K562 (cell line): ENCODE data around the gene ZNF138. TPM values are rescaled to one million over a fixed set of nuclear protein-coding genes. Genes with fewer than 3 reads are reported as not detected.

Source experiments
- ARHGAP35 ChIP-seq: fragments of 450-650 bp; IDR thresholded peaks from 2 replicates; pipeline ENCODE4 v1.6.1; 2018; ENCODE audit not compliant: partially characterized antibody
- CAMTA2 ChIP-seq: fragments of 250-450 bp; sonication (Bioruptor Pico); conservative IDR thresholded peaks from 2 replicates; pipeline ENCODE4 v1.5.1; 2022
- CEBPZ ChIP-seq: fragments of 150-350 bp; IDR thresholded peaks from 2 replicates; pipeline ENCODE4 v1.6.1; 2014; ENCODE audit warnings: low read depth, mild to moderate bottlenecking, low read length, borderline replicate concordance
- FOXJ2 ChIP-seq: fragments of 200-800 bp; sonication (Bioruptor generic); IDR thresholded peaks from 2 replicates; pipeline ENCODE4 v1.6.1; 2016; ENCODE audit warnings: missing genetic modification characterization, missing compliant biosample characterization
- JUNB ChIP-seq: fragments of 450-650 bp; formaldehyde crosslinking; conservative IDR thresholded peaks from 2 replicates; pipeline ENCODE4 v1.4.0; 2020; ENCODE audit warnings: mild to moderate bottlenecking
- KAT7 ChIP-seq: sonication (generic); formaldehyde crosslinking; IDR thresholded peaks from 2 replicates; pipeline ENCODE4 v1.8.0; 2022; ENCODE audit warnings: missing genetic modification reagents, mild to moderate bottlenecking, borderline replicate concordance
- MAFK ChIP-seq: IDR thresholded peaks from 2 replicates; pipeline ENCODE4 v1.6.1; 2011; ENCODE audit warnings: low read length, improper control_type of control experiment
- MYC ChIP-seq, 2 experiments: fragments of 250-450 bp in 1 of 2; sonication (Bioruptor Pico) in 1 of 2; IDR thresholded peaks; 2 replicates each; pipeline versions ENCODE4 v1.5.1 to v1.6.1; 2012 to 2021; ENCODE audit warnings: low read depth in 2 of 2, borderline replicate concordance in 1 of 2, improper control_type of control experiment in 1 of 2, low read length in 1 of 2, mild to moderate bottlenecking in 1 of 2, moderate library complexity in 1 of 2
- PHF21A ChIP-seq: fragments of 450-650 bp; IDR thresholded peaks from 2 replicates; pipeline ENCODE4 v1.6.1; 2017; ENCODE audit warnings: low read depth, borderline replicate concordance
- SLC30A9 ChIP-seq: fragments of 250-450 bp; sonication (Bioruptor Pico); IDR thresholded peaks from 2 replicates; pipeline ENCODE4 v1.8.0; 2022; ENCODE audit warnings: mild to moderate bottlenecking, moderate library complexity
- SMARCA4 ChIP-seq: fragments of 450-650 bp; IDR thresholded peaks from 2 replicates; pipeline ENCODE4 v1.6.1; 2016
- SRSF7 ChIP-seq: fragments of 200-400 bp; formaldehyde crosslinking; optimal IDR thresholded peaks from 2 replicates; pipeline ENCODE3; 2017; ENCODE audit warnings: mild to moderate bottlenecking, low read depth, low read length
- TAF1 ChIP-seq: IDR thresholded peaks from 2 replicates; pipeline ENCODE4 v1.6.1; 2011; ENCODE audit warnings: mild to moderate bottlenecking, low read length, moderate library complexity; ENCODE audit not compliant: insufficient read depth, control insufficient read depth, severe bottlenecking; ENCODE audit errors: extremely low read depth
- TCF3 ChIP-seq: sonication (generic); formaldehyde crosslinking; IDR thresholded peaks from 2 replicates; pipeline ENCODE4 v1.4.0; 2020; ENCODE audit warnings: mild to moderate bottlenecking, missing genetic modification reagents
- TSHZ1 ChIP-seq: fragments of 250-450 bp; sonication (Bioruptor Pico); IDR thresholded peaks from 2 replicates; pipeline ENCODE4 v1.4.0; 2020; ENCODE audit warnings: mild to moderate bottlenecking, moderate library complexity
- ZFP1 ChIP-seq: fragments of 450-650 bp; formaldehyde crosslinking; IDR thresholded peaks from 2 replicates; pipeline ENCODE4 v1.4.0; 2020; ENCODE audit warnings: mild to moderate bottlenecking, mixed read lengths
- ZNF395 ChIP-seq: fragments of 200-800 bp; sonication (Bioruptor generic); IDR thresholded peaks from 2 replicates; pipeline ENCODE4 v1.6.1; 2017; ENCODE audit warnings: missing genetic modification characterization, missing compliant biosample characterization
- ZNF717 ChIP-seq: fragments of 250-450 bp; sonication (Bioruptor Pico); IDR thresholded peaks from 2 replicates; pipeline ENCODE4 v1.5.0; 2021
- polyA plus RNA-seq, 8 experiments: library from polyadenylated mRNA; depleted of rRNA in 4 of 8; stranded (reverse) in 5 of 8; unstranded in 3 of 8; fragments of >200 nt; fragmentation: Nextera tagmentation in 2 of 8; fragmentation: Illumina TruSeq in 1 of 8; extraction: Ambion mirVana in 2 of 8; extraction: Trizol in 1 of 8; gene quantifications; 2 replicates each; pipeline versions ENCODE4 v1.2.1 to v1.2.3, GENCODE V29; 2011 to 2014; ENCODE audit warnings: inconsistent platforms in 1 of 8, missing spikeins in 1 of 8
- total RNA-seq, 7 experiments: library from RNA; depleted of rRNA in 6 of 7; stranded (reverse); fragments of >200 nt in 6 of 7; fragmentation: Illumina TruSeq in 2 of 7; extraction: Trizol in 2 of 7; gene quantifications; 2 replicates each; pipeline versions ENCODE4 v1.2.1 to v1.2.3, GENCODE V29; 2011 to 2021; ENCODE audit warnings: low replicate concordance in 1 of 7

The ZNF138 gene
- total and polyA plus RNA-seq, 9 of the 15 experiments (the other 6 are each of a cell fraction or from before 2014, with no cell fraction given) = 14.6 to 34.9 (median 22.6) TPM

GRCh38 chr7:64849250-64849923 lies 55.2 kb downstream of the ZNF138 start (continued):
- no peak for TF ChIP-seq SRSF7
- TF ChIP-seq SMARCA4 = 0 out of 2 replicates have a peak, but pooled peaks have one; percentile 31
- no peak for TF ChIP-seq JUNB (CRISPR knock-in tag)
- TF ChIP-seq SLC30A9 (CRISPR knock-in tag) = no peak
- TF ChIP-seq FOXJ2 (tag) = no peak
- no peak for TF ChIP-seq ARHGAP35
- TF ChIP-seq ZNF395 = no peak
- no peak for TF ChIP-seq MYC (IDR thresholded peaks at IDR 0.05; ENCODE audit: low read depth, low read length)
- TF ChIP-seq MYC (CRISPR knock-in tag; IDR thresholded peaks at IDR 0.05; ENCODE audit: borderline replicate concordance, low read depth) = no peak
- no peak for TF ChIP-seq TAF1
- 0 out of 2 replicates have a peak, but pooled peaks have one; percentile 26 for TF ChIP-seq TCF3 (CRISPR knock-in tag)
- no peak for TF ChIP-seq KAT7
- TF ChIP-seq CEBPZ = no peak
- TF ChIP-seq ZNF717 = no peak
- TF ChIP-seq PHF21A = no peak
- TF ChIP-seq MAFK = peak; percentile 49; the same call in 1 of the 2 replicates
- TF ChIP-seq CAMTA2 (CRISPR knock-in tag) = no peak
- no peak for TF ChIP-seq TSHZ1
- no peak for TF ChIP-seq ZFP1 (CRISPR knock-in tag)
